Mucosa of rectum (tissue), 2 donors: ENCODE data around the gene APOBEC3F.
"Not testable (repeated sequence)": the region's sequence is repeated elsewhere in the genome, so short reads cannot be mapped to it uniquely, and the experiment has no call there.

Experiments
- H3K27ac ChIP-seq, 2 donors: one replicate each; pipeline ENCODE4 v1.7.0; 2013; ENCODE audit warnings: inconsistent platforms in 2 of 2, low read depth in 2 of 2, low read length in 2 of 2
- H3K27me3 ChIP-seq, 2 donors: one replicate each; pipeline ENCODE4 v1.7.0; 2013; ENCODE audit warnings: low read length in 2 of 2; ENCODE audit not compliant: control insufficient read depth in 2 of 2, insufficient read depth in 2 of 2
- H3K36me3 ChIP-seq, 2 donors: one replicate each; pipeline ENCODE4 v1.7.0; 2013; ENCODE audit warnings: low read length in 2 of 2; ENCODE audit not compliant: control insufficient read depth in 2 of 2, insufficient read depth in 2 of 2
- H3K4me1 ChIP-seq, 2 donors: one replicate each; pipeline ENCODE4 v1.7.0; 2013; ENCODE audit warnings: low read length in 2 of 2, mild to moderate bottlenecking in 1 of 2; ENCODE audit not compliant: control insufficient read depth in 2 of 2, insufficient read depth in 2 of 2
- H3K4me3 ChIP-seq, 2 donors: one replicate each; pipeline ENCODE4 v1.7.0; 2013; ENCODE audit warnings: low read length in 2 of 2
- H3K9ac ChIP-seq, 2 donors: one replicate each; pipeline ENCODE4 v1.7.0; 2013; ENCODE audit warnings: low read length in 2 of 2, low read depth in 1 of 2, mild to moderate bottlenecking in 1 of 2
- H3K9me3 ChIP-seq, 2 donors: one replicate each; pipeline ENCODE4 v1.7.0; 2013; ENCODE audit warnings: low read length in 2 of 2; ENCODE audit not compliant: control insufficient read depth in 2 of 2
- donor health status: healthy.
- donor health status: Normal muscosa, but diverticular disease.

The APOBEC3F gene

DNA sequence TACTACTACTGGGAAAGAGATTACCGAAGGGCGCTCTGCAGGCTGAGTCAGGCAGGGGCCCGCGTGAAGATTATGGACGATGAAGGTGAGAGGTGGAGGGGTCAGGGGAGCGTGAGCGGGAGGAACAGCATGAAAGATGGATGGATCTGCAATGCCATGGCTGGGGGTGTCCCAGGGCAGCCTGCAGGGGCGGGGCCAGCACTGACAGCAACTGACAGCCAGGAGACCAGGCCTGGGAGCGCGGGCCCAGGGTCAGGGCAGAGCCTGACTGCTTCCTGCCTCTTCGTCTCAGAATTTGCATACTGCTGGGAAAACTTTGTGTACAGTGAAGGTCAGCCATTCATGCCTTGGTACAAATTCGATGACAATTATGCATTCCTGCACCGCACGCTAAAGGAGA, 4.5 kb downstream of the APOBEC3F start:
- H3K9me3 ChIP-seq, H3K4me1 ChIP-seq, H3K27ac ChIP-seq, H3K36me3 ChIP-seq, H3K4me3 ChIP-seq, H3K9ac ChIP-seq, H3K27me3 ChIP-seq: not testable (repeated sequence)

DNA sequence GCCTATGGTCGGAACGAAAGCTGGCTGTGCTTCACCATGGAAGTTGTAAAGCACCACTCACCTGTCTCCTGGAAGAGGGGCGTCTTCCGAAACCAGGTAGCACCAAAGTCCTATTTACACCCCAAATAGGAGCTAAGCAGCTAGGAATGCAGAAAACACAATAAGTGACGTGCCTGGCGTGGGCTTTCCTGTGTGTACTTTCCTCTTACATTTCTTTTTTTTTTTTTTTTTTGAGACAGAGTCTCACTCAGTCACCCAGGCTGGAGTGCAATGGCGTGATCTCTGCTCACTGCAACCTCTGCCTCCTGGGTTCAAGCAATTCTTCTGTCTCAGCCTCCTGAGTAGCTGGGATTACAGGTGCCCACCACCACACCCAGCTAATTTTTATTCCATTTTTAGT, 8.8 kb downstream of the APOBEC3F start:
- not testable (repeated sequence) for H3K36me3 ChIP-seq

DNA sequence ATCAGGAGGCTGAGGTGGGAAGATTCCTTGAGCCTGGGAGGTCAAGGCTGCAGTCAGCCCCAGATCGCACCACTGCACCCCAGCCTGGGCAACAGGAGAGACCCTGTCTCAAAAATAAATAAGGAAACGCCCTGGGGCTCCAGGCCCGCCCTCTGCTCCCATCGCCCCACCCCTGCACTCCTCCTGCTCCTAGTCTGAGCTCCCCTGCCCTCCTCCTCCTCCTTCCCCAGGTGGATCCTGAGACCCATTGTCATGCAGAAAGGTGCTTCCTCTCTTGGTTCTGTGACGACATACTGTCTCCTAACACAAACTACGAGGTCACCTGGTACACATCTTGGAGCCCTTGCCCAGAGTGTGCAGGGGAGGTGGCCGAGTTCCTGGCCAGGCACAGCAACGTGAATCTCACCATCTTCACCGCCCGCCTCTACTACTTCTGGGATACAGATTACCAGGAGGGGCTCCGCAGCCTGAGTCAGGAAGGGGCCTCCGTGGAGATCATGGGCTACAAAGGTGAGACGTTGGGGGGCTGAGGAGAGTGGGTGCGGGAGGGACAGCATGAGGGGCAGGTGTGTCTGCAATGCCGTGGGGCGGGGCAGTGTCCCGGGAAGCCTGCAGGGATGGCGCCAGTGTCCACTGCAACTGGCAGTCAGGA, 11.3 kb downstream of the APOBEC3F start:
- H3K27ac ChIP-seq, H3K9me3 ChIP-seq, H3K4me3 ChIP-seq, H3K27me3 ChIP-seq, H3K9ac ChIP-seq, H3K36me3 ChIP-seq, H3K4me1 ChIP-seq: not testable (repeated sequence)

More for the DNA sequence above, 8.8 kb downstream of the APOBEC3F start:
- H3K4me3 ChIP-seq, H3K27me3 ChIP-seq, H3K9me3 ChIP-seq, H3K4me1 ChIP-seq, H3K9ac ChIP-seq, H3K27ac ChIP-seq: not testable (repeated sequence)

DNA sequence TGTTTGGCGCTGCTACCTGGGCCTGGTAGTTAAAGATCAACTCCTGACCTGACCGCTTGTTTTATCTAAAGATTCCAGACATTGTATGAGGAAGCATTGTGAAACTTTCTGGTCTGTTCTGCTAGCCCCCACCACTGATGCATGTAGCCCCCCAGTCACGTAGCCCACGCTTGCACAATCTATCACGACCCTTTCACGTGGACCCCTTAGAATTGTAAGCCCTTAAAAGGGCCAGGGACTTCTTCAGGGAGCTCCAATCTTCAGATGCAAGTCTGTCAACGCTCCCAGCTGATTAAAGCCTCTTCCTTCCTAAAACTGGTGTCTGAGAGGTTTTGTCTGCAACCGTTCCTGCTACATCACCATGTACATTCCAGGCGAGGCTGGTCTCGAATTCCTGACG, 15.0 kb downstream of the APOBEC3F start:
- Histone ChIP-seq H3K9ac (no peak overlapping the region), H3K27me3 (no peaks in the 10 kb centered on the region), H3K27ac (no peak overlapping the region), H3K4me3 (no peak overlapping the region), H3K9me3 (no peaks in the 10 kb centered on the region), H3K36me3 (no peaks in the 10 kb centered on the region), H3K4me1 (no peaks in the 10 kb centered on the region)

DNA sequence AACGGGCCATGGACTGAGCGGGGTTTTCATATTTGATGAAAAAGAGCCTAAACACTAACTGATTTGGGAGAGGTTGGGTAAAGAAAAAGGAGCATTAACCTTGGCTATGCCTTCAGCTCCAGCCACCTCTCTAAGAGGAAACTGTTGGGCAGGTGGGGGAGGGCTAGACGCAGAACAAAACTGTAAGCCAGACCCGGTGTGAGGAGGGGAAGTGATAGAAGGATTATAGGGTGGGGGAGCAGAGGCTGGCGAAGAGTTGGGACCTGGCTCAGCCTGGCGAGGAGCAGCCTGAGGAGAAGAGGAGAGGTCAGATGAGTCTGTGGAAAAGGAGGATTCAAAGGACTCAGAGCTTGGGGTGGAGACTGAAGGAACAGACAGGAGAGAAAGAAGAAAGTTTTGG, 20.6 kb downstream of the APOBEC3F start:
- not testable (repeated sequence) for H3K36me3 ChIP-seq, H3K27ac ChIP-seq, H3K9me3 ChIP-seq, H3K27me3 ChIP-seq, H3K4me1 ChIP-seq, H3K9ac ChIP-seq, H3K4me3 ChIP-seq

DNA sequence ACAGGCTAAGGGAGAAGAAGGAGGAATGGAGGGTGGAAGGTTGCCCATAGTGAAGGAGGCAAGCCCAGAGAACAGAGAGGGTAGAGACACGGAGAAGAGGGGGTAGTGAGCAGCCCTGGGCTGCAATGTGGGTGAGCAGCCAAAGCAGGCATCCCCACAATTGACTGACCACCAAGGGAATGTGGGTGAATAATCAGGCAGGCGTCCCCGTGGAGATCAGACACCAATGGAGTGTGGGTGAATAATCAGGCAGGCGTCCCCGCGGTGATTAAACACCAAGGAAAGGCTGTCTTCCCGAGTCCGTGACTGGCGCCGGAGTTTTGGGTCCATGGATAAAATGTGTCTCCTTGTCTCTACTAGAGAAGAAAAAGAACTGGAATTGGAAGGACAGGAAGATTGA, 21.3 kb downstream of the APOBEC3F start:
- H3K9me3 ChIP-seq, H3K27me3 ChIP-seq, H3K4me1 ChIP-seq, H3K36me3 ChIP-seq, H3K27ac ChIP-seq, H3K4me3 ChIP-seq, H3K9ac ChIP-seq: not testable (repeated sequence)

DNA sequence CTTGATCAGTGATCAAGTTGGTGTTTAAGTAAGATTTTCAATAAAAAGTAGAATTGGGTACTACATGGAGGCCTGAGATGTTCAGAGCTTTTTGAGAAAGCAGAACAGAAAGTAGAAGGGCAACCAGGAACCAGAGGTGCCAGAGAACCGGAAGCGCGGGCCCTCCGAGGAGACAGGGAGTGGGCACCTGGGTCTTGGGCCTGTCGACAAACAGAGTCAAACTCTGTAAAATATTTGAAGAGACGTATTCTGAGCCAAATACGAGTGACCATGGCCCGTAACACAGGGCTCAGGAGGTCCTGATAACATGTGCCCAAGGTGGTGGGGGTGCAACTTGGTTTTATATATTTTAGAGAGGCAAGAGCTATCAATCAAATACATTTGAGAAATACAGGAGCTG, 23.2 kb downstream of the APOBEC3F start:
- H3K36me3 ChIP-seq, H3K9ac ChIP-seq, H3K27me3 ChIP-seq, H3K4me3 ChIP-seq, H3K4me1 ChIP-seq, H3K9me3 ChIP-seq: not testable (repeated sequence)
- peak overlapping the region in 1 of 2 donors; percentile 9 for H3K27ac ChIP-seq

DNA sequence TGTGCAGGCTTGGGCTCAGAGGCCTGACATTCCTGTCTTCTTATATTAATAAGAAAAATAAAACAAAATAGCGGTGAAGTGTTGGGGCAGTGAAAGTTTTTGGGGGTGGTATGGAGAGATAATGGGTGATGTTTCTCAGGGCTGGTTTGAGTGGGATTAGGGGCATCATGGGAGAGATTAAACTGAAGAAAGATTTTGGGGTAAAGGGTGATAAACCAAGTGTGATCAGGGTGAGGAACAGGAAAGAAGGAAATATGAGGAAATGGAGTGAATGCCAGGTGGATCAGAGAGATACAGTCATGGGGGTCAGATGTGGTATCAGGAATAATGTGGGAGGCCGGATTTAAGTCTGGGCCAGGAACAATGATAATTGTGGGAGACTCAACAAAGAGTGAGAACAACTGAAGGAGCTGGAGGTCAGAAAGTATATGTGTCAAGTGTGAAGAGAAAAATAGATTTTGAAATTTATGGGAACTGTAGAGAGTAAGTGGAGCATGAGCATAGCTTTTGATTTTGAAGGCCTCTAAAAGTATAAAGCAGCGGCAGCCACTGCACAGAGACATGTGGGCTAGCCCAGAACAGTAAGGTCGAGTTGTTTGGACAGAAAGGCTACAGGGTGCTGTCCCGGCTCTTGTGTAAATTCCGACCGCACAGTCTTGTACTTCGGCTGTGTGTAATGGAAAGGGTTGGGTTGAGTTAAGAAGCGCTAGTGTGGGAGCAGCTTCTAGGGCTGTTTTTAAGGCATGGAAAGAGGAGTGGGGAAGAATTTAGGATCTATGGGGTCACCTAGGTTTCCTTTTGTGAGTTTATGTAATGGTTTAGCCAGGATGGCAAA, 26.0 kb downstream of the APOBEC3F start:
- not testable (repeated sequence) for H3K9me3 ChIP-seq, H3K9ac ChIP-seq, H3K36me3 ChIP-seq, H3K27me3 ChIP-seq, H3K4me1 ChIP-seq
- Histone ChIP-seq H3K27ac (peak overlapping the region in 1 of 2 donors; percentile 61), H3K4me3 (peak overlapping the region in 1 of 2 donors; percentile 31)

DNA sequence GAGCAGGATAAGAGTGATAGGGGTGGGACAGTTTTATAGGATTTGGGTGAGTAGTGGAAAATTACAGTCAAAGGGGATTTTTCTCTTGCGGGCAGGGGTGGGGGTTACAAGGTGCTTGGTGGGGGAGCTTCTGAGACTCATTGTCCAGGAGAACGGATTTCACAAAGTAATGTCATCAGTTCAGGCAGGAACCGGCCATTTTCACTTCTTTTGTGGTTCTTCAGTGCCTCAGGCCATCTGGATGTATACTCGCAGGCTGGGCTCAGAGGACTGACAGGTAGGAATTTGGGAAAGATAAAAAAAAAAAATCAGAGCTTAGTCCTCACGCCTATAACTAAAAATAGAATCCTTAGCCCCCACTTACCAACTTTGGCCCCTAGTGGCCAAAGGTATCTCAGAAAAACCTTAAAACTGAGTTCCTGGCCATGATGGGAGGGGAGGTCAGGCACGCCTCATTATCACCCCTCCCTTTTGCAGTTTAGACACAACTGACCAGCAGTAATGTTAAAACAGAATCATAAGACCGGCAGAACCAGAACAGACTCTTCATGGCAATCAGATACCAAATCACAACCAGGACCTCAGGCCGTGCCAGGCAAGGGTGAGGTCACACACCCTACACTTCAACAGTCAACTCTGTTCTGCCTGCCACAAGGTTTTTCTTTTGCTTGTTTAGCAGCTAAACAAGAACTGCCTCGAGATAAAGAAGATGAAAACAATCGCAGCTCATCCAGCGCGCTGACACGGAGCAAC, 27.5 kb downstream of the APOBEC3F start:
- Histone ChIP-seq H3K36me3 (no peaks in the 10 kb centered on the region), H3K27ac (peak overlapping the region in 1 of 2 donors; percentile 61), H3K9me3 (no peaks in the 10 kb centered on the region), H3K4me1 (no peaks in the 10 kb centered on the region), H3K4me3 (no peak overlapping the region), H3K9ac (no peak overlapping the region), H3K27me3 (no peaks in the 10 kb centered on the region)

DNA sequence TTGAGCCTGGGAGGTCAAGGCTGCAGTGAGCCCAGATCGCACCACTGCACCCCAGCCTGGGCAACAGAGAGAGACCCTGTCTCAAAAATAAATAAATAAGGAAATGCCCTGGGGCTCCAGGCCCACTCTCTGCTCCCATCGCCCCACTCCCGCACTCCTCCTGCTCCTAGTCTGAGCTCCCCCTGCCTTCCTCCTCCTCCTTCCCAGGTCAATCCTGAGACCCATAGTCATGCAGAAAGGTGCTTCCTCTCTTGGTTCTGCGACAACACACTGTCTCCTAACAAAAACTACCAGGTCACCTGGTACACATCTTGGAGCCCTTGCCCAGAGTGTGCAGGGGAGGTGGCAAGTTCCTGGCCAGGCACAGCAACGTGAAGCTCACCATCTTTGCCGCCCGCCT, 29.5 kb downstream of the APOBEC3F start:
- Histone ChIP-seq H3K27me3 (no peaks in the 10 kb centered on the region), H3K9ac (no peak overlapping the region), H3K27ac (no peak overlapping the region)

More for the DNA sequence above, 29.5 kb downstream of the APOBEC3F start:
- Histone ChIP-seq H3K4me1 (no peaks in the 10 kb centered on the region), H3K36me3 (no peaks in the 10 kb centered on the region), H3K4me3 (no peak overlapping the region), H3K9me3 (no peaks in the 10 kb centered on the region)
